Endothelial cell (in vitro differentiated cells): ENCODE measurements around the gene SCAPER. TPM values are rescaled to one million over a fixed set of nuclear protein-coding genes. Genes with fewer than 3 reads are reported as not detected.

Experiments used
- DNase-seq: peaks from one replicate; pipeline ENCODE4 v3.0.0; 2021; ENCODE audit warnings: low spot score
- H3K27ac Mint-ChIP-seq: one replicate; pipeline ENCODE4 v1.8.0; 2021; ENCODE audit warnings: mixed read lengths, inconsistent platforms; ENCODE audit not compliant: unreplicated experiment
- H3K27me3 Mint-ChIP-seq: one replicate; pipeline ENCODE4 v1.8.0; 2021; ENCODE audit warnings: mild to moderate bottlenecking, moderate library complexity, mixed read lengths, inconsistent platforms; ENCODE audit not compliant: unreplicated experiment
- H3K36me3 Mint-ChIP-seq: one replicate; pipeline ENCODE4 v1.8.0; 2021; ENCODE audit warnings: mild to moderate bottlenecking, low read depth, mixed read lengths, inconsistent platforms; ENCODE audit not compliant: unreplicated experiment
- H3K4me1 Mint-ChIP-seq: one replicate; pipeline ENCODE4 v1.8.0; 2021; ENCODE audit warnings: mild to moderate bottlenecking, mixed read lengths, inconsistent platforms; ENCODE audit not compliant: unreplicated experiment
- H3K4me3 Mint-ChIP-seq: one replicate; pipeline ENCODE4 v1.8.0; 2021; ENCODE audit warnings: mild to moderate bottlenecking, mixed read lengths, inconsistent platforms; ENCODE audit not compliant: unreplicated experiment
- H3K9me3 Mint-ChIP-seq: one replicate; pipeline ENCODE4 v1.8.0; 2021; ENCODE audit warnings: mixed read lengths, inconsistent platforms; ENCODE audit not compliant: unreplicated experiment
- total RNA-seq: library from RNA; stranded (reverse); fragmentation: NEBNext Ultra II Directional; extraction: Animal tissue kit (Norgen Biotek cat#: 25700); gene quantifications from one replicate; pipeline ENCODE4 v1.2.1, GENCODE V29; 2021; ENCODE audit not compliant: unreplicated experiment
- TF ChIP-seq, protein P1 (sequence below): fragments of 200-600 bp; sonication (generic); IDR thresholded peaks from one replicate; pipeline ENCODE4 v1.5.0; 2021; ENCODE audit warnings: antibody characterized with exemption; ENCODE audit not compliant: unreplicated experiment

The SCAPER gene
- total RNA-seq, 1 donor from 2014 or later: 18.1 TPM

GRCh38 chr15:76483018-76483417 lies 422.1 kb downstream of the SCAPER start:
- H3K4me1 Mint-ChIP-seq: no peaks in the 10 kb centered on the region
- no peaks in the 10 kb centered on the region for H3K36me3 Mint-ChIP-seq
- H3K9me3 Mint-ChIP-seq: no peaks in the 10 kb centered on the region
- no peaks in the 10 kb centered on the region for H3K27me3 Mint-ChIP-seq
- TF ChIP-seq, protein P1, sequence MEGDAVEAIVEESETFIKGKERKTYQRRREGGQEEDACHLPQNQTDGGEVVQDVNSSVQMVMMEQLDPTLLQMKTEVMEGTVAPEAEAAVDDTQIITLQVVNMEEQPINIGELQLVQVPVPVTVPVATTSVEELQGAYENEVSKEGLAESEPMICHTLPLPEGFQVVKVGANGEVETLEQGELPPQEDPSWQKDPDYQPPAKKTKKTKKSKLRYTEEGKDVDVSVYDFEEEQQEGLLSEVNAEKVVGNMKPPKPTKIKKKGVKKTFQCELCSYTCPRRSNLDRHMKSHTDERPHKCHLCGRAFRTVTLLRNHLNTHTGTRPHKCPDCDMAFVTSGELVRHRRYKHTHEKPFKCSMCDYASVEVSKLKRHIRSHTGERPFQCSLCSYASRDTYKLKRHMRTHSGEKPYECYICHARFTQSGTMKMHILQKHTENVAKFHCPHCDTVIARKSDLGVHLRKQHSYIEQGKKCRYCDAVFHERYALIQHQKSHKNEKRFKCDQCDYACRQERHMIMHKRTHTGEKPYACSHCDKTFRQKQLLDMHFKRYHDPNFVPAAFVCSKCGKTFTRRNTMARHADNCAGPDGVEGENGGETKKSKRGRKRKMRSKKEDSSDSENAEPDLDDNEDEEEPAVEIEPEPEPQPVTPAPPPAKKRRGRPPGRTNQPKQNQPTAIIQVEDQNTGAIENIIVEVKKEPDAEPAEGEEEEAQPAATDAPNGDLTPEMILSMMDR: no peak
- no peak overlapping the region for H3K27ac Mint-ChIP-seq
- H3K4me3 Mint-ChIP-seq: no peak overlapping the region
- DNase-seq: no peak

DNA sequence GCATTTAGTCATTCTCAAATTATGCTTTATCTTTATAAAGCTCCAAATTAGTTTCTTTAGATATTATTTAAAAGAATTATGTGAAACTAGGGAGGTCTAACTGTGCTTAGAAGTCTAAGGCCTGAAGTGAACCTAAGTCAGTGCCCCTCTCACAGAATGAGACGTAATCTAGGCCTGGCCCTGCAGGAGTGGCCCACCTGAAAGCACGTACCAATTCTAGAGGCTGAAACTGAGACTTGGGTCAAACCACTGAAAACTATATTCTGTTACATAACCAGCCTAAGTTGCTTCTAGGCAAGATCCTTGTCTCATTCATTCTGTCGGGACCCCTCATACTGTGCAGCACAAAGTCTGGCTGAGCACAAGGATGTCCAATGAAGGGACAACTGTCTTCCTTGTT lies 424.9 kb downstream of the SCAPER start:
- Mint-ChIP-seq H3K4me1 (peaks cover 3% of the 10 kb centered on the region), H3K4me3 (no peak overlapping the region), H3K9me3 (no peaks in the 10 kb centered on the region), H3K36me3 (no peaks in the 10 kb centered on the region), H3K27ac (no peak overlapping the region), H3K27me3 (peaks cover 1% of the 10 kb centered on the region)
- TF ChIP-seq, protein P1: no peak
- no peak for DNase-seq

DNA sequence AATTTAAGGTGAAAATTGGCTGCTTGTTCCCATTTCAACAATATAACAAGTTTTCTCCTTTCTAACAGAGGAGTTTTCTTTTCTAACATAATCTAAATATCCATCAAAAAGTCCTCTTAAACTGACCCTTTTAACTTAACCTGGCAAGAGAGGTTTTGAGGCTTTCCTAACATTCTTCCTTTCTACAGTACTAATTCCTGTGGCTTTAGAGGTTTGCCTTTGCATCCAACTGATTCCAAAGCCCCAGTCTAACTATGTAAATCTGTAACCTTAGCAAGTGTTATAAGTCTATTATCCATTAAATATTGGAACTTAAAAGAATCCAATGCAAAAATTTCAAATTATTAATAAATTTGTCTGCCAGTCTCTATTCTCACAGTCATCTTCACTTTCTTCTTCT lies 434.4 kb downstream of the SCAPER start:
- no peak overlapping the region for H3K4me3 Mint-ChIP-seq
- no peak overlapping the region for H3K27ac Mint-ChIP-seq
- no peak for DNase-seq
- H3K36me3 Mint-ChIP-seq: peaks cover 17% of the 10 kb centered on the region
- TF ChIP-seq, protein P1: no peak
- H3K4me1 Mint-ChIP-seq: no peaks in the 10 kb centered on the region
- peaks cover 6% of the 10 kb centered on the region for H3K9me3 Mint-ChIP-seq
- peaks cover 4% of the 10 kb centered on the region for H3K27me3 Mint-ChIP-seq

DNA sequence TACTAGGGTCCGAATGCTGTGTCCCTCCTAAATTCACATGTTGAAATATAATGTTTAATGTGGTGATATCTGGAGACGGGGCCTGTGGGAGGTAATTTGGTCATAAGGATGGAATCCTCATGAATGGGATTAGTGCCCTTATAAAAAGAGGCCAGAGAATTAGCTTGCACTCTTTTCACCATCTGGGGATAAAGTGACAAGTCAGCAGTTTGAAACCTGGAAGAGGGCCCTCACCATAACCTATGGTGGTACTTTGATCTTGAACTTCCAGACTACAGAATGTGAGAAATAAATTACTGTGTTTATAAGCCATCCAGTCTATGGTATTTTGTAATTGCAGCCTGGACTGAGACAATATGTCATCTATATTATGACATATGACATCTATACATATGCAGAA lies 436.4 kb downstream of the SCAPER start:
- Mint-ChIP-seq H3K27ac (no peak overlapping the region), H3K4me3 (no peak overlapping the region), H3K36me3 (peaks cover 18% of the 10 kb centered on the region), H3K4me1 (no peaks in the 10 kb centered on the region), H3K9me3 (peaks cover 6% of the 10 kb centered on the region), H3K27me3 (peaks cover 1% of the 10 kb centered on the region)
- no peak for DNase-seq
- TF ChIP-seq, protein P1: no peak

- H3K27me3 Mint-ChIP-seq: peaks cover 1% of the 10 kb centered on the region
- H3K9me3 Mint-ChIP-seq: peaks cover 6% of the 10 kb centered on the region
- H3K27ac Mint-ChIP-seq: no peak overlapping the region
- H3K4me1 Mint-ChIP-seq: no peaks in the 10 kb centered on the region
- H3K4me3 Mint-ChIP-seq: no peak overlapping the region
- DNase-seq: no peak
- peaks cover 18% of the 10 kb centered on the region for H3K36me3 Mint-ChIP-seq
- TF ChIP-seq, protein P1: no peak
Measured at GRCh38 chr15:76467136-76467535, 438.0 kb downstream of the SCAPER start.
